Right renal cortex interstitium (tissue), 3 donors: ENCODE measurements around the gene SORBS1. TPM values are rescaled to one million over a fixed set of nuclear protein-coding genes. Genes with fewer than 3 reads are reported as not detected.

Experiments
- DNase-seq, 3 donors: peaks; one replicate each; pipeline ENCODE4 v3.0.0-alpha.2; 2013; ENCODE audit warnings: low read depth in 3 of 3, low spot score in 2 of 3
- polyA plus RNA-seq, 3 donors: library from polyadenylated mRNA; unstranded; fragments of 120-200 nt; gene quantifications; one replicate each; pipeline ENCODE4 v1.2.1, GENCODE V29; 2013; ENCODE audit not compliant: insufficient read length in 3 of 3

Gene SORBS1
- polyA plus RNA-seq, 3 donors = 26.1 to 27.9 (median 26.6) TPM

- DNase-seq = no peak
Observed at GRCh38 chr10:95416270-95416669, 144.9 kb downstream of the SORBS1 start.

- no peak for DNase-seq
Observed at GRCh38 chr10:95415621-95416031, 145.5 kb downstream of the SORBS1 start.

GRCh38 chr10:95414844-95415485 lies 146.2 kb downstream of the SORBS1 start:
- DNase-seq = no peak

GRCh38 chr10:95414016-95414830 lies 146.9 kb downstream of the SORBS1 start:
- no peak for DNase-seq

GRCh38 chr10:95413588-95413987 lies 147.6 kb downstream of the SORBS1 start:
- DNase-seq = no peak

GRCh38 chr10:95411635-95412034 lies 149.5 kb downstream of the SORBS1 start:
- DNase-seq = no peak

- no peak for DNase-seq
Observed at GRCh38 chr10:95408983-95409873, 151.9 kb downstream of the SORBS1 start.

- no peak for DNase-seq
Observed at GRCh38 chr10:95408148-95408960, 152.8 kb downstream of the SORBS1 start.

GRCh38 chr10:95407546-95407945 lies 153.6 kb downstream of the SORBS1 start:
- no peak for DNase-seq

- no peak for DNase-seq
Observed at GRCh38 chr10:95406651-95407280, 154.4 kb downstream of the SORBS1 start.

GRCh38 chr10:95405655-95406054 lies 155.5 kb downstream of the SORBS1 start:
- DNase-seq = no peak

- no peak for DNase-seq
Observed at GRCh38 chr10:95404864-95405263, 156.3 kb downstream of the SORBS1 start.

GRCh38 chr10:95404462-95404858 lies 156.7 kb downstream of the SORBS1 start:
- no peak for DNase-seq

GRCh38 chr10:95403700-95404461 lies 157.3 kb downstream of the SORBS1 start:
- DNase-seq = no peak

GRCh38 chr10:95401704-95402469 lies 159.3 kb downstream of the SORBS1 start:
- no peak for DNase-seq

GRCh38 chr10:95400787-95401186 lies 160.4 kb downstream of the SORBS1 start:
- no peak for DNase-seq

- DNase-seq = no peak
Observed at GRCh38 chr10:95399183-95399582, 162.0 kb downstream of the SORBS1 start.

- no peak for DNase-seq
Observed at GRCh38 chr10:95397747-95398146, 163.4 kb downstream of the SORBS1 start.
